HG03064 (cell line): ENCODE measurements around the gene BICD2.
"Not testable (repeated sequence)": the region's sequence is repeated elsewhere in the genome, so short reads cannot be mapped to it uniquely, and the experiment has no call there.

Source experiments
- ATAC-seq: cut with Tn5 transposase; IDR thresholded peaks from one replicate; pipeline ENCODE4 v1.9.1; 2021; ENCODE audit warnings: low read depth; ENCODE audit not compliant: unreplicated experiment

The BICD2 gene

DNA sequence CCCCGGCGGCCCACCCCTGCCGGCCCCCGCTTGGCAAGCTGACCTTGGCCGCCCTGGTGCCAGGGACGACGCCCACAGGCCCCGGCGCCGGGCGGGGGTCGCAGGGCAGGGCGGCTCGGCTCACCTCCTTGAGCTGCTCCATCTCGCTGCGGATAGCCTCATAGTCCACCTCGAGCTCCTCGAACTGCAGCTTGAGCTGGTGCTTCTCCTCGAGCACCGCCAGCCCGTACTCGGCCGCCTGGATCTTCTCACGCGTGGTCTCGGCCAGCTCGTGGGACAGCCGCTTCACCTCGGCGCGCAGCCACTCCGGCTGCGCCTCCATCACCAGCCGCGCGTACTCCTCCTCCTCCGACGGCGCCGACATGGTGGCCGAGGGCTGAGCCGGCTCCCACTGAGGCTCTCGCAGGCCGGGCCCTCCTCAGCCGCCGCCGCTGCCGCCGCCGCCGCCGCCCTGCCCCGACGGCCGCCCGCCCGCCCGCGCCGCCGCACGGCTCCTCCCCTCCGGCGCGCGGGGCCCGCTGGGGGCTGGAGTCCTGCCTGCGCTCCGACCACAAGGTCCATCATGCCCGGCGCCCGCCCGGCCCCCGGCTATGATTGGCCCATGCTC, at the start of gene BICD2:
Gene BICD2, minus strand, starts transcription at position 453 of the 607 bp plus-strand sequence. Its CDS starts 89 bp downstream, at position 364.
- peak; percentile 1 for ATAC-seq

GRCh38 chr9:92809629-92810326, 45.1 kb upstream of the BICD2 start:
- ATAC-seq = not testable (repeated sequence)

DNA sequence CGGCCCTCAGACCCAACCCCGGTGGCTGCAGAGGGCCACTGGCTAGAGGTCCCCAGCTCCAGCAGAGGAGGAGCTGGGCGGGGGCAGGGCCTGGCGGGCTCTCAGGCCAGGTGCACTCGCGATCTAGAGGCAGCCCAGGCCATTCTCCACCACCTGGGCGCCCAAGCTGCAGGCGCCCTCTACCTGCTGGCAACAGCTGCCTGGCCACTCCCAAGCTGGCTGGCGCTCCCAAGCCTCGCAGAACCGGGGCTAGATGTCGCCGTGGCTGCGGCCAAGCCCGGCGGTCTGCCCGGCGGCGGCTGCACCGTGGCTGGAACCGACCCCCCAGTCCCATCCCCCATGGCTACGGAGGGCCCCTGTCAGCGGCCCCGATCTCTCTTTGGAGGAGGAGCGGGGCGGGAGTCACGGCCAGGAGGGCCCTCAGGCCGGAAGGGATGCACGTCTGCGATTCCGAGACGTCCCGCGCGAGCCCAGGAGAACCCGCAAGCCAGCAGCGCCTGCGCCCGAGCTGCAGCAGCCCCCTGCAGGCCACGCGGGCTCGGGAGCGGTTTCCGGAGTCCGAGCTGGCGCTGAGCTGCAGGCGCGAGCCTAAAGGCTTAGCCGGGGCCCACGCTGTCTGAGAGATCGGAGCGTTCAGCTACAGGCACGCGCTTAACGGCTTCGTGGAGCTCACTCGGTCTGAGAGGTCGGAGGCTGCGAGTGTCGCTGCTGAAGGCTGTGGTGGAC, 44.3 kb upstream of the BICD2 start:
- ATAC-seq = no peak

DNA sequence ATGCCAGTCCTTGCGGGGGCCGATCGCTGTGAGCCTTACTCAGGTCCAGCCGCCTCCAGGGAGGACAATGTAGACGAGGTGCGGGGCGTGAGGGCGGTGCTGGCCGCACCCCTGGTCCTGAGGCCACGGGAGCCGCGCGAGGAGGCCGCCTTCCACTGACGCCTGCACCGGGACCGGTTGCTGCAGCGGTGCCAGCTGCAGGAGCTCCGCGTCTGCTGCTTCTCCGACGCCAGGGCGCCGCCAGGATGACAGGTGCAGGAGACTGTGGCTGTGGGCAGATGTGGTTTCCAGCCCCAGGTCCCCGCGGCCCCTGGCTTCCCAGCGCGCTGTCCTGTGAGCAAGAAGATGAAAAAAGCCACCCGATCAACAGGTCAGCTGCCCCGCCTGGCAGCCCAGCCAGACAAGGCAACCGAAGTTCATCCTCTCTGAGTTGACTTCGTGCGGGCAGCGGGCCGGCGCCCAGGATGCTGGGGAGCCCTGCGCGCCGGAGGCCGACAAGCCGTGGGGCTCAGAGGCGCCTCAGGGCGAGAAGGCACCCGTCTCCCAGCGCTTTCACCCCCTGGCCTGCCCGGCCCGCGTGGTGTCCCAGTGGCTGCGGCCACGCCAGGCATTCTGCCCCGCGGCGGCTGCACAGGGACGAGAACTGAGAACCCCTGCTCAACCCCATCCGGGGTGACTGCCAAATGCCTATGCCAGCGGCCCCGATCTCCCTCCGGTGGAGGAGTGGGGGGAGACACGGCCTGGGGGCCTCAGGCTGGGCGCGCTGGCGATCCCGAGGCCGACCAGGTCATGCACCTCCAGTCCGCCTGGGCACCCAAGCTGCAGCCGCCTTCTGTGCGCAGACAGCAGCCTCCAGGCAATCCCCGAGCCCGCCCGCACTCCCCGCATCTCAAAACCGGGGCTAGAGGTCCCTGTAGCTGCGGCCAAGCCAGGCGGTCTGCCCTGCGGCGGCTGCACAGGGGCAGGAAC, 43.4 kb upstream of the BICD2 start:
- no peak for ATAC-seq

DNA sequence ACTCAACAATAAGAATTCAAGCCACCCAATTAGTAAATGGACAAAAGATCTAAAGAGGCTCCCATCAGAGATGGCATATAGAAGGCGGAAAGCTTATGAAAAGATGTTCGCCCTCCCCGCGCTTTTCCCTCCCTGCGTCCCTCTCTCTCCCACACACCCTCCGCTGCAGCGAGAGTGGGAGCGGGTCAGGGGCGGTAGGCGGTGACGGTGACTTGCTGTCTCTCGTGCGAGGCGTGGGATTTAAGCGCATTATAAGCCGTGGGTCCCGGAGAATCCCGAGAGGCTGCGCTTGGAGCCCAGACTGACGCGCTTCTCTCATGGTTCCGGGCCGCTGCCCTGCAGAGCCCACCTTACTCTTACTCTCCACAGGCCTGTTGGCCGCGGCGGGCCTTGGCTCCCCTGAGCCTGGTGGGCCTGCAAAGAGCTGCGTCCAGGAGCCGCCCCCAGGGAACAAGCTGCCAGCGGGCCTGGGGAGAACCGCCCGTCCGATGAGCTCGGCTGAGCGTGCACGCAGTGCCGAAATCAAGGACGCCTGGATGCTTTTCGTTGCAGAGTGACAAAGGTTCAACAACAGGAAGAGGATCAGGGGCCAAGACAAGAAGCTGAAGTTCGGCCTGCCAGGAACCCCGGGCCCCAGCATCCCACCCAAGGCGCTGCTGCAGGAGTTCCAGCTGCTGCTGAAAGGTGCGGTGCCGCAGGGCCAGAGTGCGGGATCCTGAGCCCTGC, 42.6 kb upstream of the BICD2 start:
- ATAC-seq = no peak

- ATAC-seq = no peak
Observed at GRCh38 chr9:92804727-92805126, 40.1 kb upstream of the BICD2 start.

- ATAC-seq = no peak
Observed at GRCh38 chr9:92798358-92798757, 33.7 kb upstream of the BICD2 start.

DNA sequence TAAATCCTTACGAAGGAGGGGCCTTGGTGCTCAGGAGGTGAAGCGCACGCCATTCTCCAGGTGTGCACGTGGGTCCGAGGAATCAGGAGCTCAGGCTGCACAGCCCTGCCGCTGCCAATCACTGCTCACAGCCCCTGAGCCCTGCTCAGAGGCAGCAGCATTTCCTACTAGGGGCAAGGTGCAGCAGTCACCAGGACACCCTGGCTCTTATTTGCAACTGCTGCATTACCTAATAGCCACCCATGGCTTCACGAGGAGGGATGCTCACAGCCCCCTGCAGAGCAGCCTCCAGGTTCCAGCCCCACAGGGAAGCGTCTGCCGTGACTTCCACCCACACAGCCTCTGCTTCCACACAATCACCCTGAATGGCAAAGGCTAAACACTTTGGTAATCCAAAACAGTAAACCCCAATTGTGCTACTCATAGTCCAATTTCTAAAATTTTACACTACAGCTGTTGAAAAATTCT, 31.7 kb upstream of the BICD2 start:
- not testable (repeated sequence) for ATAC-seq

- no peak for ATAC-seq
Observed at GRCh38 chr9:92795598-92796336, 31.1 kb upstream of the BICD2 start.

GRCh38 chr9:92795000-92795399, 30.4 kb upstream of the BICD2 start:
- ATAC-seq = no peak

DNA sequence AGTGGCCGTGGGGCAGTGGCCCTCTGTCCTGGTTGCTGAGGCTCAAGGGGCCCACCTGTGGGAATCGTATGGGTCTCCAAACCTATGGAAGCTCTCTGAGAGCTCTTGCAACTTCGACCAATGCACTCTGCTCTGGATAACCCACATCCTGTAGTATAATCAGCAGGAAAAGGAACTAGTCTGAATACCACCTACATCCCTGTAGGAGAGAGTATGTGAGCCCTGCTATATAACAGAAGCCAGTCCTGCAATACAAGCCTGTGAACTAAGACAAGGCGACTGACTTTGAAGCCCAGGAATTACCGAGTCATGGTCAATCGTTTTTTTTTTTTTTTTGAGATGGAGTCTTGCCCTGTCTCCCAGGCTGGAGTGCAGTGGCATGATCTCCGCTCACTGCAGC, 29.8 kb upstream of the BICD2 start:
- no peak for ATAC-seq

DNA sequence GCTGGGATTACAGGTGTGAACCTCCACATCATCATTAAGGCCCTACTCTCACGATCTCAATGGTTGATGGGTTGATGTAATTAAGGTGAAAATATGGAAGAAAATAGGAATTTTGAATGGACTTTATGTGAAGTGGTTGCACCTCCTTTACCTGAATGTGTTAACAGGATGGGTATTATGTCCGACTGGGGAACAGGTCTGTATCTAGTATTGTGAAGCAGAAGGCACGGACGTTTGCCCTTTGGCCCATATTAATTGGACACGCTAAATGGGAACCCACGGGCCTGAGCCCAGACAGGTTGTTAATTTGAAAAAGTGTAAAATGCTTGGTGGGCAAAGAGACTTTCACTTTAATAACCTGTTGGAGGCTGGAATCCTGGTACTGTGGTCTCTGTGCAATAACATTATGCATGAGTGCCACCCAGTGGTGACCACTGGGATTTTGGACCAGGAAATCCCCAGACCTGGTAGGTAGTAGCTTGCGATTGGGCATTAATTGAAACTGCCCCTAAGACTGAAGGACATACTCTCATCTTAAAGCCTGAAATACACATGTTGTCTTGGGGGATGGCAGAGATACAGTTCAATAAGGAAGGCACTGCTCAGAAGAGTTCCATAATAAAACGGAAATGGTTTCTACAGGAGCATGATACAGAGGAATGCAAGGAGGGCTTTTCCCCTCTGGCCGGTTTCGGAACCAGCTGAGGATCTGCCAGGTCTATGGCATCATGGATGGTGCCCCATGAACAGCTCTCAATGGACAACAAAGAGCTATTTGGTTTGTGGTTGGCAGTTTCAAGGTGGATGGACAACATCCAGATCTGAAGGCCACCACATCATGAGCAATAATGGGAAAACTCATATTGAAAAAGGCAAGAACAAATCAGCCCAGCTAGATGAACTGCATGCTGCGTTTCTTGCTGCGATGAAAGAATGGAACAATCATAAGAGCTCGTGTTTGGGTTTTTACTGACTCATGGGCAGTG, 26.2 kb upstream of the BICD2 start:
- no peak for ATAC-seq

GRCh38 chr9:92786298-92786697, 21.7 kb upstream of the BICD2 start:
- no peak for ATAC-seq

- no peak for ATAC-seq
Observed at GRCh38 chr9:92781899-92782298, 17.3 kb upstream of the BICD2 start.

DNA sequence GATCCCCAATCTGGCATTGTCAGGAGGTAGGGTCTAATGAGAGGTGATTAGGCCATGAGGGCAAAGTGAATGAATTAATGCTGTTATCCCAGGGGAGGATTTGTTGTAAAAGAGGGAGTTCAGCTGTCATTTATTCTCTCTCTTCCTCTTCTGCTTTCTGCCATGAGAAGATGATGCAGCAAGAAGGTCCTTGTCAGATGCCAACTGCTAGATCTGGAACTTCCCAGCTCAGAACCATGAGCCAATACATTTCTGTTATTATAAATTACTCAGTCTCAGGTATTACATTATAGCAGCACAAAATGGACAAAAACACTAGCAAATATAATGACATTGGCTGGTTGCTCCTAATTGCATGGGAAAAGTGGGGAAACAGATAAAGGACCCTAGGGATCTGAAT, 15.6 kb upstream of the BICD2 start:
- ATAC-seq = no peak

DNA sequence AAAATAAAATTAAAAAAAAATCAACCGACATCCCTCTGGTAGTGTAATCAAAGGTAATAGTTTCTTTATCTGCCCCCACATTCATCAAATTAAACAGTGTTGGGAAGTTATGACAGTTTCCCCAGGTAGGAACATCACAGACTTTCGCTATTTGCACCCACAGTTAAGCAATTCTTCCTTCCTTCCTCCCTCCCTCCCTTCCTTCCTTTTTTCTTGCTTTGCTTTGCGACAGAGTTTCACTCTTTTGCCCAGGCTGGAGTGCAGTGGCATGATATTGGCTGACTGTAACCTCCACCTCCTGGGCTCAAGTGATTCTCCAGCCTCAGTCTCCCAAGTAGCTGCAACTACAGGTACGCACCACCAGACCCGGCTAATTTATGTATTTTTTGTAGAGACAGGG, 10.8 kb upstream of the BICD2 start:
- no peak for ATAC-seq

GRCh38 chr9:92774274-92774673, 9.6 kb upstream of the BICD2 start:
- no peak for ATAC-seq

GRCh38 chr9:92773810-92774209, 9.2 kb upstream of the BICD2 start:
- ATAC-seq = no peak
